Osteoblast (primary cell): ENCODE data around the gene MID1IP1. TPM values are rescaled to one million over a fixed set of nuclear protein-coding genes. Genes with fewer than 3 reads are reported as not detected.

Source experiments
- DNase-seq: peaks from one replicate; pipeline ENCODE4 v3.0.0; 2011; ENCODE audit warnings: low spot score, mixed read lengths; ENCODE audit not compliant: insufficient read length; ENCODE audit errors: missing footprints
- H2AFZ ChIP-seq: 2 replicates; pipeline ENCODE4 v1.6.0; 2011; ENCODE audit warnings: mild to moderate bottlenecking, low read length
- H3K27ac ChIP-seq: 2 replicates; pipeline ENCODE4 v1.5.1; 2011; ENCODE audit warnings: mild to moderate bottlenecking, low read depth, low read length, moderate library complexity
- H3K27me3 ChIP-seq: 2 replicates; pipeline ENCODE4 v1.6.0; 2012; ENCODE audit warnings: mild to moderate bottlenecking, control low read depth, inconsistent platforms, low read length, moderate library complexity; ENCODE audit not compliant: insufficient read depth
- H3K36me3 ChIP-seq: 2 replicates; pipeline ENCODE4 v1.5.1; 2011; ENCODE audit warnings: mild to moderate bottlenecking, low read length, control low read depth, moderate library complexity; ENCODE audit not compliant: insufficient read depth
- H3K4me1 ChIP-seq: 2 replicates; pipeline ENCODE4 v1.5.1; 2011; ENCODE audit warnings: mild to moderate bottlenecking, low read length, control low read depth, moderate library complexity; ENCODE audit not compliant: insufficient read depth
- H3K4me2 ChIP-seq: 2 replicates; pipeline ENCODE4 v1.6.0; 2011; ENCODE audit warnings: mild to moderate bottlenecking, low read length; ENCODE audit not compliant: insufficient read depth
- H3K4me3 ChIP-seq: fragments of 200-600 bp; sonication (generic); 3 replicates; pipeline ENCODE4 v1.5.1; 2012; ENCODE audit warnings: mild to moderate bottlenecking, low read length, inconsistent platforms; ENCODE audit not compliant: insufficient read depth
- H3K79me2 ChIP-seq: 2 replicates; pipeline ENCODE4 v1.6.0; 2012; ENCODE audit warnings: mild to moderate bottlenecking, low read length, control low read depth, inconsistent platforms; ENCODE audit not compliant: insufficient read depth
- H3K9me3 ChIP-seq: 2 replicates; pipeline ENCODE4 v1.5.1; 2011; ENCODE audit warnings: low read depth, low read length, control low read depth
- H4K20me1 ChIP-seq: 2 replicates; pipeline ENCODE4 v1.6.0; 2012; ENCODE audit warnings: mild to moderate bottlenecking, low read length, control low read depth; ENCODE audit not compliant: insufficient read depth
- CTCF ChIP-seq: IDR thresholded peaks from 2 replicates; pipeline ENCODE4 v1.5.1; 2011; ENCODE audit warnings: mild to moderate bottlenecking, low read depth, low read length, moderate library complexity; ENCODE audit errors: extremely low read depth
- total RNA-seq: library from RNA; depleted of rRNA; stranded (reverse); fragments of >200 nt; gene quantifications from 2 replicates; pipeline ENCODE4 v1.2.3, GENCODE V29; 2012

The MID1IP1 gene
- total RNA-seq, 1 donor = 127 TPM

GRCh38 chrX:38850807-38851544 is 49.7 kb downstream of the MID1IP1 start:
- Histone ChIP-seq H3K27me3 (no peaks in the 10 kb centered on the region), H3K27ac (no peak overlapping the region), H3K4me3 (no peak overlapping the region), H3K79me2 (no peaks in the 10 kb centered on the region), H3K4me2 (no peak overlapping the region), H3K4me1 (no peaks in the 10 kb centered on the region), H3K9me3 (no peaks in the 10 kb centered on the region), H2AFZ (no peak overlapping the region), H3K36me3 (no peaks in the 10 kb centered on the region), H4K20me1 (no peaks in the 10 kb centered on the region)
- TF ChIP-seq CTCF = no peak
- no peak for DNase-seq

GRCh38 chrX:38854305-38854704 is 53.0 kb downstream of the MID1IP1 start:
- Histone ChIP-seq H2AFZ (no peak overlapping the region), H3K9me3 (no peaks in the 10 kb centered on the region), H3K36me3 (no peaks in the 10 kb centered on the region), H3K27me3 (no peaks in the 10 kb centered on the region), H3K4me1 (no peaks in the 10 kb centered on the region), H3K79me2 (no peaks in the 10 kb centered on the region), H4K20me1 (no peaks in the 10 kb centered on the region), H3K4me3 (no peak overlapping the region), H3K4me2 (no peak overlapping the region), H3K27ac (no peak overlapping the region)
- DNase-seq = no peak
- no peak for TF ChIP-seq CTCF

Other genes starting within 250 kb of the MID1IP1 start
- 0.29 and 0.36 TPM in 2 replicates for gene TSPAN7, start 239.9 kb upstream of the MID1IP1 start, total RNA-seq